ENCODE results near the gene TTC6.

GRCh38 chr14:37625597-37626595 lies 30.5 kb downstream of the TTC6 start:
- TF ChIP-seq, protein P1, sequence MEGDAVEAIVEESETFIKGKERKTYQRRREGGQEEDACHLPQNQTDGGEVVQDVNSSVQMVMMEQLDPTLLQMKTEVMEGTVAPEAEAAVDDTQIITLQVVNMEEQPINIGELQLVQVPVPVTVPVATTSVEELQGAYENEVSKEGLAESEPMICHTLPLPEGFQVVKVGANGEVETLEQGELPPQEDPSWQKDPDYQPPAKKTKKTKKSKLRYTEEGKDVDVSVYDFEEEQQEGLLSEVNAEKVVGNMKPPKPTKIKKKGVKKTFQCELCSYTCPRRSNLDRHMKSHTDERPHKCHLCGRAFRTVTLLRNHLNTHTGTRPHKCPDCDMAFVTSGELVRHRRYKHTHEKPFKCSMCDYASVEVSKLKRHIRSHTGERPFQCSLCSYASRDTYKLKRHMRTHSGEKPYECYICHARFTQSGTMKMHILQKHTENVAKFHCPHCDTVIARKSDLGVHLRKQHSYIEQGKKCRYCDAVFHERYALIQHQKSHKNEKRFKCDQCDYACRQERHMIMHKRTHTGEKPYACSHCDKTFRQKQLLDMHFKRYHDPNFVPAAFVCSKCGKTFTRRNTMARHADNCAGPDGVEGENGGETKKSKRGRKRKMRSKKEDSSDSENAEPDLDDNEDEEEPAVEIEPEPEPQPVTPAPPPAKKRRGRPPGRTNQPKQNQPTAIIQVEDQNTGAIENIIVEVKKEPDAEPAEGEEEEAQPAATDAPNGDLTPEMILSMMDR (conservative IDR thresholded peaks at IDR 0.05): no peak
- no peak for TF ChIP-seq EZH2 (IDR thresholded peaks at IDR 0.05; ENCODE audit: low read depth)

Measured in PC-9 (cell line).